ENCODE data around the gene NEDD8.

DNA sequence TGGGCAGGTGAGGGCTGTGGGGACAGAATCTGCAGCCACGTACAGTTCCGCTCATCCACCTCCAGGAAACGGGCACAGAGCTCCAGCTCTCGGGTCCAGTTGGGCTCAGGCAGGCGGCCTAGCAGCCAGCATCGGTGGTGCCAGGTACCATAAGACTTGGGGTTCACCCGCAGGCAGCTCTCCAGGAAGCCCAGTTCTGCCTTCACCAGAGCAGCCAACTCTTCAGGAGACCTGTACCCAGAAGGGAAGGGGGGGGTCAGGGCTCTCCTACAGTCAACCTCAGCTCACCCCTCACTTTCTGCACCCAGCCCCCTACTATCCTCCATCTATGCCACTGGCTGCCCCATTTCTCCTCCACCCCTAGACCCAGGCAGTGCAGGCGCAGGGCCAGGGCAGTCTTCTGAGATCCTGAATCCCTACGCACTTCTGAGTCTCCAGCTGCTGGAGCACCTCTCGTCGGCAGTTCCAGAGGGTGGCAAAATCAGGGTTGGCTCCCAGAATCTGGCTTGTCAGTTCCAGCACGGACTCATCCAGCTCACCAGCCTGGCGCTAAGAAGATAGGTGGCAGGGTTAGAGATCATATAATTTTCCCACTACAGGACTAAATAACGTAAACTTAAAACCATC is 37.9 kb upstream of the NEDD8 start:
- TF ChIP-seq POLR2A (IDR thresholded peaks at IDR 0.05), result no peak
- TF ChIP-seq, protein P1, sequence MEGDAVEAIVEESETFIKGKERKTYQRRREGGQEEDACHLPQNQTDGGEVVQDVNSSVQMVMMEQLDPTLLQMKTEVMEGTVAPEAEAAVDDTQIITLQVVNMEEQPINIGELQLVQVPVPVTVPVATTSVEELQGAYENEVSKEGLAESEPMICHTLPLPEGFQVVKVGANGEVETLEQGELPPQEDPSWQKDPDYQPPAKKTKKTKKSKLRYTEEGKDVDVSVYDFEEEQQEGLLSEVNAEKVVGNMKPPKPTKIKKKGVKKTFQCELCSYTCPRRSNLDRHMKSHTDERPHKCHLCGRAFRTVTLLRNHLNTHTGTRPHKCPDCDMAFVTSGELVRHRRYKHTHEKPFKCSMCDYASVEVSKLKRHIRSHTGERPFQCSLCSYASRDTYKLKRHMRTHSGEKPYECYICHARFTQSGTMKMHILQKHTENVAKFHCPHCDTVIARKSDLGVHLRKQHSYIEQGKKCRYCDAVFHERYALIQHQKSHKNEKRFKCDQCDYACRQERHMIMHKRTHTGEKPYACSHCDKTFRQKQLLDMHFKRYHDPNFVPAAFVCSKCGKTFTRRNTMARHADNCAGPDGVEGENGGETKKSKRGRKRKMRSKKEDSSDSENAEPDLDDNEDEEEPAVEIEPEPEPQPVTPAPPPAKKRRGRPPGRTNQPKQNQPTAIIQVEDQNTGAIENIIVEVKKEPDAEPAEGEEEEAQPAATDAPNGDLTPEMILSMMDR (IDR thresholded peaks at IDR 0.05), result no peak

Data from right lobe of liver (tissue), 4 donors.